GM23338 (cell line): ENCODE measurements around the gene TPK1. TPM values are rescaled to one million over a fixed set of nuclear protein-coding genes. Genes with fewer than 3 reads are reported as not detected.

ENCODE experiments used
- ATAC-seq: fragments of 200-7000 bp; cut with Tn5 transposase; 3 replicates; pipeline ENCODE4 v1.9.1; 2020
- DNase-seq: peaks from one replicate; pipeline ENCODE4 v3.0.0-alpha.2; 2015; ENCODE audit warnings: low spot score
- H2AFZ ChIP-seq: fragments of 200-600 bp; sonication (generic); 2 replicates; pipeline ENCODE4 v1.8.0; 2016; ENCODE audit warnings: antibody characterized with exemption, mild to moderate bottlenecking, moderate library complexity
- H3F3A ChIP-seq: fragments of 200-600 bp; sonication (generic); replicated peaks from 2 replicates; pipeline ENCODE4 v1.8.0; 2017; ENCODE audit warnings: antibody characterized with exemption, mixed run types, low read depth
- H3K27ac ChIP-seq: fragments of 200-600 bp; sonication (generic); 2 replicates; pipeline ENCODE4 v1.6.1; 2016; ENCODE audit warnings: low read depth
- H3K27me3 ChIP-seq: fragments of 200-600 bp; sonication (generic); 2 replicates; pipeline ENCODE4 v1.8.0; 2016; ENCODE audit warnings: mild to moderate bottlenecking, mixed run types, moderate library complexity; ENCODE audit not compliant: insufficient read depth
- H3K36me3 ChIP-seq: fragments of 200-600 bp; sonication (generic); 2 replicates; pipeline ENCODE4 v1.8.0; 2016; ENCODE audit warnings: mild to moderate bottlenecking; ENCODE audit not compliant: insufficient read depth
- H3K4me1 ChIP-seq: fragments of 200-600 bp; sonication (generic); 2 replicates; pipeline ENCODE4 v1.8.0; 2016; ENCODE audit warnings: mild to moderate bottlenecking, moderate library complexity; ENCODE audit not compliant: insufficient read depth
- H3K4me2 ChIP-seq: fragments of 200-600 bp; sonication (generic); 2 replicates; pipeline ENCODE4 v1.7.1; 2017; ENCODE audit warnings: mixed run types
- H3K4me3 ChIP-seq: fragments of 200-600 bp; sonication (generic); 2 replicates; pipeline ENCODE4 v1.6.1; 2016; ENCODE audit warnings: mixed run types
- H3K79me2 ChIP-seq: fragments of 200-600 bp; sonication (generic); replicated peaks from 2 replicates; pipeline ENCODE4 v1.8.0; 2017; ENCODE audit warnings: mild to moderate bottlenecking; ENCODE audit not compliant: insufficient read depth
- H3K9me2 ChIP-seq: fragments of 200-600 bp; sonication (generic); 2 replicates; pipeline ENCODE4 v1.8.0; 2017; ENCODE audit not compliant: insufficient read depth
- H4K20me1 ChIP-seq: fragments of 200-600 bp; sonication (generic); replicated peaks from 2 replicates; pipeline ENCODE4 v1.8.0; 2017; ENCODE audit warnings: mild to moderate bottlenecking; ENCODE audit not compliant: insufficient read depth
- H3K27ac Mint-ChIP-seq: 2 replicates; pipeline ENCODE4 v1.8.0; 2020; ENCODE audit warnings: inconsistent platforms, mild to moderate bottlenecking, moderate library complexity, mixed read lengths
- H3K27me3 Mint-ChIP-seq: 3 replicates; pipeline ENCODE4 v1.8.0; 2022; ENCODE audit warnings: low read depth, mild to moderate bottlenecking, moderate library complexity, mixed read lengths, inconsistent platforms; ENCODE audit not compliant: insufficient read depth, poor library complexity
- H3K36me3 Mint-ChIP-seq: 3 replicates; pipeline ENCODE4 v1.8.0; 2021; ENCODE audit warnings: low read depth, mild to moderate bottlenecking, inconsistent platforms, moderate library complexity, mixed read lengths
- H3K4me1 Mint-ChIP-seq: 3 replicates; pipeline ENCODE4 v1.8.0; 2020; ENCODE audit warnings: mild to moderate bottlenecking, inconsistent platforms, mixed read lengths
- H3K4me3 Mint-ChIP-seq: 3 replicates; pipeline ENCODE4 v1.8.0; 2021; ENCODE audit warnings: moderate library complexity, mild to moderate bottlenecking, inconsistent platforms, mixed read lengths
- H3K9me3 Mint-ChIP-seq: 3 replicates; pipeline ENCODE4 v1.8.0; 2020; ENCODE audit warnings: moderate library complexity, mild to moderate bottlenecking, inconsistent platforms, mixed read lengths
- CREB1 ChIP-seq: fragments of 250-450 bp; sonication (Bioruptor Pico); IDR thresholded peaks from 2 replicates; pipeline ENCODE4 v1.5.0; 2020; ENCODE audit warnings: low read depth, mild to moderate bottlenecking, moderate library complexity
- EZH2 ChIP-seq: fragments of 200-600 bp; sonication (generic); IDR thresholded peaks from one replicate; pipeline ENCODE4 v1.8.0; 2017; ENCODE audit warnings: antibody characterized with exemption, mild to moderate bottlenecking, low read depth; ENCODE audit not compliant: unreplicated experiment
- EZH2phosphoT487 ChIP-seq: fragments of 200-600 bp; sonication (generic); IDR thresholded peaks from one replicate; pipeline ENCODE4 v1.8.1; 2018; ENCODE audit warnings: antibody characterized with exemption; ENCODE audit not compliant: unreplicated experiment
- JUNB ChIP-seq: IDR thresholded peaks from one replicate; pipeline ENCODE4 v1.6.1; 2016; ENCODE audit warnings: antibody characterized with exemption; ENCODE audit not compliant: unreplicated experiment
- NANOG ChIP-seq: IDR thresholded peaks from 2 replicates; pipeline ENCODE4 v1.6.1; 2016; ENCODE audit warnings: antibody characterized with exemption, borderline replicate concordance
- POLR2AphosphoS5 ChIP-seq: IDR thresholded peaks from 2 replicates; pipeline ENCODE4 v1.6.1; 2016; ENCODE audit warnings: antibody characterized with exemption, low read depth
- STAT1 ChIP-seq: IDR thresholded peaks from one replicate; pipeline ENCODE4 v1.6.1; 2016; ENCODE audit warnings: antibody characterized with exemption; ENCODE audit not compliant: unreplicated experiment
- ZNF114 ChIP-seq: fragments of 250-450 bp; sonication (Bioruptor Pico); IDR thresholded peaks from 2 replicates; pipeline ENCODE4 v1.5.0; 2020; ENCODE audit warnings: mild to moderate bottlenecking, moderate library complexity
- ZNF331 ChIP-seq: fragments of 250-450 bp; sonication (Bioruptor Pico); IDR thresholded peaks from 2 replicates; pipeline ENCODE4 v1.5.0; 2020; ENCODE audit warnings: low read depth, mild to moderate bottlenecking, moderate library complexity
- polyA plus RNA-seq: library from polyadenylated mRNA; unstranded; fragments of >200 nt; fragmentation: Nextera tagmentation; extraction: Ambion mirVana; gene quantifications from 2 replicates; pipeline ENCODE4 v1.2.1, GENCODE V29; 2016
- total RNA-seq: library from RNA; depleted of rRNA; stranded (reverse); fragments of >200 nt; shearing (Covaris generic); gene quantifications from 2 replicates; pipeline ENCODE4 v1.2.3, GENCODE V29; 2014
- TF ChIP-seq, protein P1 (sequence below): IDR thresholded peaks from one replicate; pipeline ENCODE4 v1.6.1; 2018; ENCODE audit warnings: antibody characterized with exemption; ENCODE audit not compliant: unreplicated experiment
- TF ChIP-seq, protein P2 (sequence below): fragments of 250-450 bp; sonication (Bioruptor Pico); IDR thresholded peaks from 2 replicates; pipeline ENCODE4 v1.5.0; 2020; ENCODE audit warnings: mild to moderate bottlenecking, moderate library complexity
- TF ChIP-seq, protein P3 (sequence below), 2 experiments: fragments of 200-600 bp in 1 of 2; sonication (generic) in 1 of 2; conservative IDR thresholded peaks; 2 replicates each; pipeline versions ENCODE4 v1.5.1 to v1.6.1; 2016 to 2017; ENCODE audit warnings: antibody characterized with exemption in 2 of 2, low read depth in 2 of 2, mild to moderate bottlenecking in 2 of 2, moderate library complexity in 1 of 2
- TF ChIP-seq, protein P4 (sequence below): IDR thresholded peaks from 2 replicates; pipeline ENCODE4 v1.6.1; 2016; ENCODE audit warnings: antibody characterized with exemption

TPK1 gene
- total and polyA plus RNA-seq, 2 experiments from 2014 or later, result 2.6 to 2.9 TPM

DNA sequence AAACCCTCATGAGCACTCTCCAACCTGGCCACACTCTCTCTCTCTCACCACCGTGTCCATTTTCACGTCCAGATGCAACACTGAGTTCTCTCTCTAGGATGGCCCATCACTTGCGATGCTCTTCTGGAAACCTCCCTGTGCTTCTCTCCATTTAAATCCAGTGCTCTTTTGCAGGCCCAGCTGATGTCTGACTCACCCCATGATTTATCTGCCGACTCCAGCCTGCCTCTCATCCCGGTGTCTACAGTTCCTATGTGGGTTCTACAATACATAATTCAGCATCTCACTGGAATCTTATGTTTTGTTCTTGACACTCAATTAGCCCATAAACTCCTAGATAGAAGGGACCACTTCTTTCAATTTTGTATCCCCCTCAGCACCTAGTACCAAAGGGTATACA lies 5.0 kb downstream of the TPK1 start:
- H3K27me3 ChIP-seq, result peaks cover 11% of the 10 kb centered on the region; the same call in 1 of the 2 replicates
- DNase-seq (no peak), ATAC-seq (no peak)
- H3F3A ChIP-seq, result no peaks in the 10 kb centered on the region
- H3K4me1 ChIP-seq, result peaks cover 6% of the 10 kb centered on the region; the same call in 1 of the 2 replicates
- no peak overlapping the region for H2AFZ ChIP-seq
- no peaks in the 10 kb centered on the region for H3K9me2 ChIP-seq
- Mint-ChIP-seq H3K4me1 (peaks cover 4% of the 10 kb centered on the region; the same call in 2 of the 3 replicates), H3K36me3 (peaks cover 3% of the 10 kb centered on the region; the same call in 1 of the 3 replicates), H3K27me3 (peaks cover 9% of the 10 kb centered on the region), H3K9me3 (peaks cover 4% of the 10 kb centered on the region; the same call in 1 of the 3 replicates), H3K27ac (no peak overlapping the region), H3K4me3 (no peak overlapping the region)
- no peaks in the 10 kb centered on the region for H3K79me2 ChIP-seq
- H3K27ac ChIP-seq, result no peak overlapping the region
- H4K20me1 ChIP-seq, result no peaks in the 10 kb centered on the region
- no peak overlapping the region for H3K4me2 ChIP-seq
- TF ChIP-seq JUNB (no peak), EZH2phosphoT487 (no peak), NANOG (no peak), EZH2 (no peak), ZNF114 (CRISPR knock-in tag) (no peak), STAT1 (no peak), POLR2AphosphoS5 (no peak), CREB1 (CRISPR knock-in tag) (no peak), ZNF331 (CRISPR knock-in tag) (no peak)
- TF ChIP-seq, protein P1, sequence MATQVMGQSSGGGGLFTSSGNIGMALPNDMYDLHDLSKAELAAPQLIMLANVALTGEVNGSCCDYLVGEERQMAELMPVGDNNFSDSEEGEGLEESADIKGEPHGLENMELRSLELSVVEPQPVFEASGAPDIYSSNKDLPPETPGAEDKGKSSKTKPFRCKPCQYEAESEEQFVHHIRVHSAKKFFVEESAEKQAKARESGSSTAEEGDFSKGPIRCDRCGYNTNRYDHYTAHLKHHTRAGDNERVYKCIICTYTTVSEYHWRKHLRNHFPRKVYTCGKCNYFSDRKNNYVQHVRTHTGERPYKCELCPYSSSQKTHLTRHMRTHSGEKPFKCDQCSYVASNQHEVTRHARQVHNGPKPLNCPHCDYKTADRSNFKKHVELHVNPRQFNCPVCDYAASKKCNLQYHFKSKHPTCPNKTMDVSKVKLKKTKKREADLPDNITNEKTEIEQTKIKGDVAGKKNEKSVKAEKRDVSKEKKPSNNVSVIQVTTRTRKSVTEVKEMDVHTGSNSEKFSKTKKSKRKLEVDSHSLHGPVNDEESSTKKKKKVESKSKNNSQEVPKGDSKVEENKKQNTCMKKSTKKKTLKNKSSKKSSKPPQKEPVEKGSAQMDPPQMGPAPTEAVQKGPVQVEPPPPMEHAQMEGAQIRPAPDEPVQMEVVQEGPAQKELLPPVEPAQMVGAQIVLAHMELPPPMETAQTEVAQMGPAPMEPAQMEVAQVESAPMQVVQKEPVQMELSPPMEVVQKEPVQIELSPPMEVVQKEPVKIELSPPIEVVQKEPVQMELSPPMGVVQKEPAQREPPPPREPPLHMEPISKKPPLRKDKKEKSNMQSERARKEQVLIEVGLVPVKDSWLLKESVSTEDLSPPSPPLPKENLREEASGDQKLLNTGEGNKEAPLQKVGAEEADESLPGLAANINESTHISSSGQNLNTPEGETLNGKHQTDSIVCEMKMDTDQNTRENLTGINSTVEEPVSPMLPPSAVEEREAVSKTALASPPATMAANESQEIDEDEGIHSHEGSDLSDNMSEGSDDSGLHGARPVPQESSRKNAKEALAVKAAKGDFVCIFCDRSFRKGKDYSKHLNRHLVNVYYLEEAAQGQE, result no peak
- TF ChIP-seq, protein P2, sequence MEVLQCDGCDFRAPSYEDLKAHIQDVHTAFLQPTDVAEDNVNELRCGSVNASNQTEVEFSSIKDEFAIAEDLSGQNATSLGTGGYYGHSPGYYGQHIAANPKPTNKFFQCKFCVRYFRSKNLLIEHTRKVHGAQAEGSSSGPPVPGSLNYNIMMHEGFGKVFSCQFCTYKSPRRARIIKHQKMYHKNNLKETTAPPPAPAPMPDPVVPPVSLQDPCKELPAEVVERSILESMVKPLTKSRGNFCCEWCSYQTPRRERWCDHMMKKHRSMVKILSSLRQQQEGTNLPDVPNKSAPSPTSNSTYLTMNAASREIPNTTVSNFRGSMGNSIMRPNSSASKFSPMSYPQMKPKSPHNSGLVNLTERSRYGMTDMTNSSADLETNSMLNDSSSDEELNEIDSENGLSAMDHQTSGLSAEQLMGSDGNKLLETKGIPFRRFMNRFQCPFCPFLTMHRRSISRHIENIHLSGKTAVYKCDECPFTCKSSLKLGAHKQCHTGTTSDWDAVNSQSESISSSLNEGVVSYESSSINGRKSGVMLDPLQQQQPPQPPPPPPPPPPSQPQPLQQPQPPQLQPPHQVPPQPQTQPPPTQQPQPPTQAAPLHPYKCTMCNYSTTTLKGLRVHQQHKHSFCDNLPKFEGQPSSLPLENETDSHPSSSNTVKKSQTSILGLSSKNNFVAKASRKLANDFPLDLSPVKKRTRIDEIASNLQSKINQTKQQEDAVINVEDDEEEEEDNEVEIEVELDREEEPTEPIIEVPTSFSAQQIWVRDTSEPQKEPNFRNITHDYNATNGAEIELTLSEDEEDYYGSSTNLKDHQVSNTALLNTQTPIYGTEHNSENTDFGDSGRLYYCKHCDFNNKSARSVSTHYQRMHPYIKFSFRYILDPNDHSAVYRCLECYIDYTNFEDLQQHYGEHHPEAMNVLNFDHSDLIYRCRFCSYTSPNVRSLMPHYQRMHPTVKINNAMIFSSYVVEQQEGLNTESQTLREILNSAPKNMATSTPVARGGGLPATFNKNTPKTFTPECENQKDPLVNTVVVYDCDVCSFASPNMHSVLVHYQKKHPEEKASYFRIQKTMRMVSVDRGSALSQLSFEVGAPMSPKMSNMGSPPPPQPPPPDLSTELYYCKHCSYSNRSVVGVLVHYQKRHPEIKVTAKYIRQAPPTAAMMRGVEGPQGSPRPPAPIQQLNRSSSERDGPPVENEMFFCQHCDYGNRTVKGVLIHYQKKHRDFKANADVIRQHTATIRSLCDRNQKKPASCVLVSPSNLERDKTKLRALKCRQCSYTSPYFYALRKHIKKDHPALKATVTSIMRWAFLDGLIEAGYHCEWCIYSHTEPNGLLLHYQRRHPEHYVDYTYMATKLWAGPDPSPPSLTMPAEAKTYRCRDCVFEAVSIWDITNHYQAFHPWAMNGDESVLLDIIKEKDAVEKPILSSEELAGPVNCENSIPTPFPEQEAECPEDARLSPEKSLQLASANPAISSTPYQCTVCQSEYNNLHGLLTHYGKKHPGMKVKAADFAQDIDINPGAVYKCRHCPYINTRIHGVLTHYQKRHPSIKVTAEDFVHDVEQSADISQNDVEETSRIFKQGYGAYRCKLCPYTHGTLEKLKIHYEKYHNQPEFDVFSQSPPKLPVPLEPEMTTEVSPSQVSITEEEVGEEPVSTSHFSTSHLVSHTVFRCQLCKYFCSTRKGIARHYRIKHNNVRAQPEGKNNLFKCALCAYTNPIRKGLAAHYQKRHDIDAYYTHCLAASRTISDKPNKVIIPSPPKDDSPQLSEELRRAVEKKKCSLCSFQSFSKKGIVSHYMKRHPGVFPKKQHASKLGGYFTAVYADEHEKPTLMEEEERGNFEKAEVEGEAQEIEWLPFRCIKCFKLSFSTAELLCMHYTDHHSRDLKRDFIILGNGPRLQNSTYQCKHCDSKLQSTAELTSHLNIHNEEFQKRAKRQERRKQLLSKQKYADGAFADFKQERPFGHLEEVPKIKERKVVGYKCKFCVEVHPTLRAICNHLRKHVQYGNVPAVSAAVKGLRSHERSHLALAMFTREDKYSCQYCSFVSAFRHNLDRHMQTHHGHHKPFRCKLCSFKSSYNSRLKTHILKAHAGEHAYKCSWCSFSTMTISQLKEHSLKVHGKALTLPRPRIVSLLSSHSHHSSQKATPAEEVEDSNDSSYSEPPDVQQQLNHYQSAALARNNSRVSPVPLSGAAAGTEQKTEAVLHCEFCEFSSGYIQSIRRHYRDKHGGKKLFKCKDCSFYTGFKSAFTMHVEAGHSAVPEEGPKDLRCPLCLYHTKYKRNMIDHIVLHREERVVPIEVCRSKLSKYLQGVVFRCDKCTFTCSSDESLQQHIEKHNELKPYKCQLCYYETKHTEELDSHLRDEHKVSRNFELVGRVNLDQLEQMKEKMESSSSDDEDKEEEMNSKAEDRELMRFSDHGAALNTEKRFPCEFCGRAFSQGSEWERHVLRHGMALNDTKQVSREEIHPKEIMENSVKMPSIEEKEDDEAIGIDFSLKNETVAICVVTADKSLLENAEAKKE (CRISPR knock-in tag), result no peak
- TF ChIP-seq, protein P3, sequence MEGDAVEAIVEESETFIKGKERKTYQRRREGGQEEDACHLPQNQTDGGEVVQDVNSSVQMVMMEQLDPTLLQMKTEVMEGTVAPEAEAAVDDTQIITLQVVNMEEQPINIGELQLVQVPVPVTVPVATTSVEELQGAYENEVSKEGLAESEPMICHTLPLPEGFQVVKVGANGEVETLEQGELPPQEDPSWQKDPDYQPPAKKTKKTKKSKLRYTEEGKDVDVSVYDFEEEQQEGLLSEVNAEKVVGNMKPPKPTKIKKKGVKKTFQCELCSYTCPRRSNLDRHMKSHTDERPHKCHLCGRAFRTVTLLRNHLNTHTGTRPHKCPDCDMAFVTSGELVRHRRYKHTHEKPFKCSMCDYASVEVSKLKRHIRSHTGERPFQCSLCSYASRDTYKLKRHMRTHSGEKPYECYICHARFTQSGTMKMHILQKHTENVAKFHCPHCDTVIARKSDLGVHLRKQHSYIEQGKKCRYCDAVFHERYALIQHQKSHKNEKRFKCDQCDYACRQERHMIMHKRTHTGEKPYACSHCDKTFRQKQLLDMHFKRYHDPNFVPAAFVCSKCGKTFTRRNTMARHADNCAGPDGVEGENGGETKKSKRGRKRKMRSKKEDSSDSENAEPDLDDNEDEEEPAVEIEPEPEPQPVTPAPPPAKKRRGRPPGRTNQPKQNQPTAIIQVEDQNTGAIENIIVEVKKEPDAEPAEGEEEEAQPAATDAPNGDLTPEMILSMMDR (conservative IDR thresholded peaks at IDR 0.05; ENCODE audit: low read depth in 2 of 2), result no peak
- TF ChIP-seq, protein P4, sequence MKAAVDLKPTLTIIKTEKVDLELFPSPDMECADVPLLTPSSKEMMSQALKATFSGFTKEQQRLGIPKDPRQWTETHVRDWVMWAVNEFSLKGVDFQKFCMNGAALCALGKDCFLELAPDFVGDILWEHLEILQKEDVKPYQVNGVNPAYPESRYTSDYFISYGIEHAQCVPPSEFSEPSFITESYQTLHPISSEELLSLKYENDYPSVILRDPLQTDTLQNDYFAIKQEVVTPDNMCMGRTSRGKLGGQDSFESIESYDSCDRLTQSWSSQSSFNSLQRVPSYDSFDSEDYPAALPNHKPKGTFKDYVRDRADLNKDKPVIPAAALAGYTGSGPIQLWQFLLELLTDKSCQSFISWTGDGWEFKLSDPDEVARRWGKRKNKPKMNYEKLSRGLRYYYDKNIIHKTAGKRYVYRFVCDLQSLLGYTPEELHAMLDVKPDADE, result no peak
- H3K4me3 ChIP-seq, result no peak overlapping the region
- no peaks in the 10 kb centered on the region for H3K36me3 ChIP-seq
